ENCODE data around the gene DMD.

- TF ChIP-seq CTCF (IDR thresholded peaks at IDR 0.05; ENCODE audit: insufficient read depth, low read depth, low read length), result no peak
- TF ChIP-seq EZH2 (IDR thresholded peaks at IDR 0.05; ENCODE audit: insufficient read depth, low read length), result no peak
Measured at GRCh38 chrX:33095079-33095478, 116.3 kb downstream of the DMD start.

Data from astrocyte (in vitro differentiated cells and primary cell).